Calu3 (cell line): ENCODE data around the gene SELENOF. TPM values are rescaled to one million over a fixed set of nuclear protein-coding genes. Genes with fewer than 3 reads are reported as not detected.

ENCODE experiments used
- BruUV-seq: library from RNA; stranded (reverse); fragments of 400-500 nt; replicated peaks from 2 replicates; lab custom pipeline; 2021; lab: Mats Ljungman, UMichigan
- CTCF ChIA-PET: fragments of 300-600 bp; sonication (Branson Sonifier 250); formaldehyde crosslinking; loops from one replicate; lab custom pipeline; 2022; ENCODE audit warnings: antibody characterized with exemption; lab: Charles Lee
- DNase-seq: peaks from one replicate; pipeline ENCODE4 v3.0.0; 2022
- H3K27ac Mint-ChIP-seq: one replicate; pipeline ENCODE4 v1.8.0; 2022; ENCODE audit warnings: mixed read lengths; ENCODE audit not compliant: unreplicated experiment
- H3K27me3 Mint-ChIP-seq: one replicate; pipeline ENCODE4 v1.8.0; 2022; ENCODE audit warnings: mixed read lengths; ENCODE audit not compliant: unreplicated experiment
- H3K36me3 Mint-ChIP-seq: one replicate; pipeline ENCODE4 v1.8.0; 2022; ENCODE audit warnings: mild to moderate bottlenecking, moderate library complexity, mixed read lengths; ENCODE audit not compliant: insufficient read depth, unreplicated experiment
- H3K4me1 Mint-ChIP-seq: one replicate; pipeline ENCODE4 v1.8.0; 2022; ENCODE audit warnings: mild to moderate bottlenecking, low read depth, mixed read lengths; ENCODE audit not compliant: unreplicated experiment
- H3K4me3 Mint-ChIP-seq: one replicate; pipeline ENCODE4 v1.8.0; 2022; ENCODE audit warnings: mild to moderate bottlenecking, low read depth, moderate library complexity, mixed read lengths; ENCODE audit not compliant: unreplicated experiment
- H3K9me3 Mint-ChIP-seq: one replicate; pipeline ENCODE4 v1.8.0; 2022; ENCODE audit warnings: low read depth, mixed read lengths; ENCODE audit not compliant: unreplicated experiment
- intact Hi-C: fragments of 100-400 bp; cut with micrococcal nuclease; formaldehyde crosslinking; loops from one replicate; pipeline ENCODE4 v1.10.0; 2022; ENCODE audit not compliant: unreplicated experiment
- total RNA-seq: library from RNA; stranded (reverse); gene quantifications from 2 replicates; pipeline ENCODE4 v1.2.3, GENCODE V29; 2022
- TF ChIP-seq, protein P1 (sequence below): fragments of 200-600 bp; IDR thresholded peaks from one replicate; pipeline ENCODE4 v1.8.0; 2022; ENCODE audit warnings: antibody characterized with exemption; ENCODE audit not compliant: unreplicated experiment

The SELENOF gene
- total RNA-seq, 1 experiment from 2014 or later = 296 TPM

DNA sequence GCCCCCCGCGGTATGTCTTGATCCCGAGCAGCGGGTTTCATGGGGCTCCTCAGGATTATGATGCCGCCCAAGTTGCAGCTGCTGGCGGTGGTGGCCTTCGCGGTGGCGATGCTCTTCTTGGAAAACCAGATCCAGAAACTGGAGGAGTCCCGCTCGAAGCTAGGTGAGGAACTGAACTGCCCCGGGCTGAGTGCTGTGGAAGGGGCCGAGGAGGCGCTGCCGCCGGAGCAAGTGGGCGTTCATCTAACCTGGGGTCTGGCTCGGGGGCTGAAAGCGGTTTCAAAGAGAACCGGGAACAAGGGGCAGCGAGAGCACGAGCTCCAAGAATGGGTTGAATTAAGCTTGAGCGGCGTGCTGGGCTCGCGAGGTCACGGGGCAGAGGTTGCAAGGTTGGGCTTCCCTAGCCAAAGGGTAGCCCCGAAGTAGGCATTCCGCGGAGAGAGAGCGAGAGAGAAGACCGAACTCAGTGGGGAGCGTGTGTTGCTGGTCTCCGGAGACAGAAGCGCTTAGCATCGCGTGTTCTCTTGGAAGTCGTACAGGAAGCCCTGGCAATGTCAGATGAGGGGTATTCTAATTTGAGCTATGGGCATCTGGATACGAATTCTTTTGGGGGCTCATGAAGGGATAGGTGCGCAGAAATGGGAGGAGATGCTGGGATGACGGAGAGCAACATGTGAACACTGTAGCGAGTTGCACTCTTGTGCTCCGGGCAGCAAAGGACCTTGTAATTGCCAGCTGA, 1.2 kb upstream of the SELENOF start:
- CTCF ChIA-PET = interaction anchor here (1.0 to 1.6 kb wide), 3 partner anchors 12 to 134 kb away, joined by 3 to 5 read pairs (median 4); no protein-coding TSS in a partner anchor
- Mint-ChIP-seq H3K4me1 (peaks cover 32% of the 10 kb centered on the region), H3K36me3 (peaks cover 12% of the 10 kb centered on the region), H3K9me3 (no peaks in the 10 kb centered on the region), H3K4me3 (no peak overlapping the region), H3K27ac (no peak overlapping the region), H3K27me3 (no peaks in the 10 kb centered on the region)
- DNase-seq = peak; percentile 47
- intact Hi-C loops = loop anchor here (10.0 kb wide), 1 partner anchor 140 kb away; no protein-coding TSS in a partner anchor
- TF ChIP-seq, protein P1, sequence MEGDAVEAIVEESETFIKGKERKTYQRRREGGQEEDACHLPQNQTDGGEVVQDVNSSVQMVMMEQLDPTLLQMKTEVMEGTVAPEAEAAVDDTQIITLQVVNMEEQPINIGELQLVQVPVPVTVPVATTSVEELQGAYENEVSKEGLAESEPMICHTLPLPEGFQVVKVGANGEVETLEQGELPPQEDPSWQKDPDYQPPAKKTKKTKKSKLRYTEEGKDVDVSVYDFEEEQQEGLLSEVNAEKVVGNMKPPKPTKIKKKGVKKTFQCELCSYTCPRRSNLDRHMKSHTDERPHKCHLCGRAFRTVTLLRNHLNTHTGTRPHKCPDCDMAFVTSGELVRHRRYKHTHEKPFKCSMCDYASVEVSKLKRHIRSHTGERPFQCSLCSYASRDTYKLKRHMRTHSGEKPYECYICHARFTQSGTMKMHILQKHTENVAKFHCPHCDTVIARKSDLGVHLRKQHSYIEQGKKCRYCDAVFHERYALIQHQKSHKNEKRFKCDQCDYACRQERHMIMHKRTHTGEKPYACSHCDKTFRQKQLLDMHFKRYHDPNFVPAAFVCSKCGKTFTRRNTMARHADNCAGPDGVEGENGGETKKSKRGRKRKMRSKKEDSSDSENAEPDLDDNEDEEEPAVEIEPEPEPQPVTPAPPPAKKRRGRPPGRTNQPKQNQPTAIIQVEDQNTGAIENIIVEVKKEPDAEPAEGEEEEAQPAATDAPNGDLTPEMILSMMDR = no peak
- BruUV-seq = no TSS peak

DNA sequence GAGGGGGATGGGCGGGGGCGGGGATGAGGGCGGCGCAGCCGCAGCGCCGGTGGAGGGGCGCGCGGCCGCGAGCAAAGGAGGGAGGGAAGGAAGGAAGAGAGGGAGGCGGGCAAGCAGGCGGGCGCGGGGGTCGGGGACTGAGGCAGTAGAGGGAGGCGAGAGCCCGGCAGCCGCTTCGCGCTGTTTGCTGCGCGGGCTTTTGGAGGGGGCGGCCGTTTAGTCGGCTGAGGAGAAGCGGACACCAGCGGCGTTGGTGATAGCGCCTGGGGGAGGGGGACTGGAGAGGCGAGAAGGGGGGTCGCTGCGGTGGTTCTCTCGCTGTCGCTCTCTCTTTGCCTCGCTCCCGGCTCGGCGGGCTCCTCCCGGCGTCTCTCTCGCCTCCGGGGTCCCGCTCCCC, 673 bp upstream of the SELENOF start, which contains the start of gene HS2ST1:
TSS of gene HS2ST1 (plus strand) at position 35 of the 397 bp plus-strand sequence.
- no TSS peak for BruUV-seq
- DNase-seq = no peak
- Mint-ChIP-seq H3K4me1 (peaks cover 33% of the 10 kb centered on the region), H3K27me3 (no peaks in the 10 kb centered on the region), H3K4me3 (no peak within 1 kb of the TSS), H3K36me3 (peaks cover 18% of the 10 kb centered on the region), H3K9me3 (no peaks in the 10 kb centered on the region), H3K27ac (no peak within 1 kb of the TSS)
- intact Hi-C loops = loop anchor here (10.0 kb wide), 1 partner anchor 140 kb away; no protein-coding TSS in a partner anchor
- TF ChIP-seq, protein P1 = no peak
- CTCF ChIA-PET = interaction anchor here (0.6 to 1.6 kb wide), 12 partner anchors 13 to 1058 kb away, joined by 3 to 15 read pairs (median 5); no protein-coding TSS in a partner anchor

DNA sequence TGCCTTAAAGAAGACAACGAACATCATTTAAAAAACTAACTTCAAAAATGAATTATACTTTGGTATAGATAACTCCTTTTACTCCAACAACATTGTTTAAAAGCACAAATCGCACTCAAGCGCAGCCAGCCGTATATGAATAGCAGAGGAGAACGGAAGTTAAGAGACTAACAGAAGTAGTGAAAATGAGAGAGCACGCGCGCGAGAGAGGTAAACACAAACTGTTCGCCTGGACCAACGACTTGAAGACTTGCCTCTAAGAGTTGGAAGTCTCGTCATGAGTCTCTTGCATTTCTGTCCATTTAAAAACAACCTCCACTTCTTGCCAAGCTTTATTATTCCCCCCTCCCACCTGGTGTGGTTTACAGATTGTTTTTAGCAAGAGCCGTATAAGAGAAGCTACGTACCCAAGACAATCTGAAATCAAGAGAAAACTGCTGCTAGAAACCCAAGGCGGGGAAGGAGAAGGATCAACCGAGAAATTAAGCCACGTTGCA, 479 bp downstream of the SELENOF start:
- TF ChIP-seq, protein P1 = no peak
- CTCF ChIA-PET = interaction anchor here (1.3 kb wide), 2 partner anchors 132 to 140 kb away, joined by 13 to 15 read pairs; no protein-coding TSS in a partner anchor
- no peak overlapping the region for H3K27ac Mint-ChIP-seq
- no peaks in the 10 kb centered on the region for H3K27me3 Mint-ChIP-seq
- no peaks in the 10 kb centered on the region for H3K9me3 Mint-ChIP-seq
- no peak overlapping the region for H3K4me3 Mint-ChIP-seq
- H3K4me1 Mint-ChIP-seq = peaks cover 38% of the 10 kb centered on the region
- TSS peak; percentile 57 for BruUV-seq
- no peak for DNase-seq
- H3K36me3 Mint-ChIP-seq = peaks cover 23% of the 10 kb centered on the region
- intact Hi-C loops = loop anchor here (10.0 kb wide), 1 partner anchor 139 kb away; no protein-coding TSS in a partner anchor

DNA sequence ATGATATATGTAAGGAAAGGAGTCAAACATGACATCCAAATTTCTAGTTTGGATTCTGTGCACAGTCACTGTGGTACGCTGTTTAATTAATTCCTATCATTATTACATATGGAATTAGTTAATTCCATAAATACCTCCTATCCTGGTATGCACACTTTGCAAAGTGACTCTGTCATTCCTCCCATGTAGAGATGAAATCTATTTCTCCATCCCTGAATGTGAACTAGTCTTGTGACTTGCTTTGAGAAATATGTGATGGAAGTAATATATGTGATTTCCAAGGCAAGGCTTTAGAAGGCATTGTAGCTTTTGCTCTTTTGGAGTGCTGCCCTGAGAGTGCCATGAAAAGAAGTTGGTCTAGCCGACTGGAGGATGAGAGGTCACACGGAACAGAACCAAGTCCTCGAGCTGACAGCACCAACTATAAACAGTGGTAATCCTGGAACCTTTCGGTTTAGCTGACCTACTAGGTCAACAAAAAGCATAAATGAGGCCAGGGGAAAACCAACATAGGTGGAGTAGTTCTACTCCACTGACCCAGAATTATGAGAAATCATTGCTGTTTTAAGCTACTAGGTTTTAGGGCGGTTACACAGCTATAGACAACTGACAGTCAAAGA, 1.5 kb downstream of the SELENOF start:
- DNase-seq = no peak
- TF ChIP-seq, protein P1 = no peak
- BruUV-seq = no TSS peak
- intact Hi-C loops = loop anchor here (10.0 kb wide), 1 partner anchor 138 kb away; no protein-coding TSS in a partner anchor
- Mint-ChIP-seq H3K4me1 (peaks cover 38% of the 10 kb centered on the region), H3K36me3 (peaks cover 23% of the 10 kb centered on the region), H3K27ac (no peak overlapping the region), H3K4me3 (no peak overlapping the region), H3K27me3 (no peaks in the 10 kb centered on the region), H3K9me3 (no peaks in the 10 kb centered on the region)
- CTCF ChIA-PET = no interaction called here
